DMS153 treated with DMSO at 0.1 percent for 48 hours (cell line): ENCODE measurements around the gene FXYD1.

Experiments used
- DNase-seq: peaks from one replicate; lab custom pipeline; 2025; ENCODE audit not compliant: unreplicated experiment; lab: John Stamatoyannopoulos, UW

FXYD1 gene

GRCh38 chr19:35106898-35107541, 31.6 kb upstream of the FXYD1 start:
- DNase-seq, result no peak

GRCh38 chr19:35107545-35107944, 31.1 kb upstream of the FXYD1 start:
- no peak for DNase-seq

GRCh38 chr19:35108730-35109129, 29.9 kb upstream of the FXYD1 start:
- DNase-seq, result no peak

GRCh38 chr19:35109395-35110112, 29.1 kb upstream of the FXYD1 start:
- no peak for DNase-seq

GRCh38 chr19:35110974-35111373, 27.6 kb upstream of the FXYD1 start:
- DNase-seq, result no peak

- DNase-seq, result no peak
Observed at GRCh38 chr19:35112995-35113688, 25.5 kb upstream of the FXYD1 start.

GRCh38 chr19:35114353-35115176, 24.1 kb upstream of the FXYD1 start:
- DNase-seq, result no peak

GRCh38 chr19:35115177-35115951, 23.3 kb upstream of the FXYD1 start, which contains the start of gene FXYD3:
Gene FXYD3 (plus strand): TSS chr19:35115823. CDS start chr19:35119377, 3,554 bp downstream.
- DNase-seq, result no peak

GRCh38 chr19:35116072-35116801, 22.4 kb upstream of the FXYD1 start:
- peak; percentile 17 for DNase-seq

GRCh38 chr19:35117116-35117515, 21.5 kb upstream of the FXYD1 start:
- no peak for DNase-seq

- DNase-seq, result no peak
Observed at GRCh38 chr19:35117799-35118198, 20.8 kb upstream of the FXYD1 start.

- DNase-seq, result no peak
Observed at GRCh38 chr19:35118268-35119020, 20.2 kb upstream of the FXYD1 start.

GRCh38 chr19:35119091-35119490, 19.5 kb upstream of the FXYD1 start:
- no peak for DNase-seq

- DNase-seq, result no peak
Observed at GRCh38 chr19:35119578-35120155, 19.0 kb upstream of the FXYD1 start.

- no peak for DNase-seq
Observed at GRCh38 chr19:35120492-35120891, 18.1 kb upstream of the FXYD1 start.

- DNase-seq, result no peak
Observed at GRCh38 chr19:35120898-35121297, 17.7 kb upstream of the FXYD1 start.

GRCh38 chr19:35122687-35123551, 15.7 kb upstream of the FXYD1 start:
- no peak for DNase-seq

GRCh38 chr19:35123573-35123972, 15.1 kb upstream of the FXYD1 start:
- no peak for DNase-seq
